Fibroblast of peridontal ligament (primary cell): ENCODE results near the gene SKIC3.

Source experiments
- DNase-seq: peaks from one replicate; pipeline ENCODE4 v3.0.0-alpha.2; 2010; ENCODE audit errors: extremely low read depth

The SKIC3 gene

DNA sequence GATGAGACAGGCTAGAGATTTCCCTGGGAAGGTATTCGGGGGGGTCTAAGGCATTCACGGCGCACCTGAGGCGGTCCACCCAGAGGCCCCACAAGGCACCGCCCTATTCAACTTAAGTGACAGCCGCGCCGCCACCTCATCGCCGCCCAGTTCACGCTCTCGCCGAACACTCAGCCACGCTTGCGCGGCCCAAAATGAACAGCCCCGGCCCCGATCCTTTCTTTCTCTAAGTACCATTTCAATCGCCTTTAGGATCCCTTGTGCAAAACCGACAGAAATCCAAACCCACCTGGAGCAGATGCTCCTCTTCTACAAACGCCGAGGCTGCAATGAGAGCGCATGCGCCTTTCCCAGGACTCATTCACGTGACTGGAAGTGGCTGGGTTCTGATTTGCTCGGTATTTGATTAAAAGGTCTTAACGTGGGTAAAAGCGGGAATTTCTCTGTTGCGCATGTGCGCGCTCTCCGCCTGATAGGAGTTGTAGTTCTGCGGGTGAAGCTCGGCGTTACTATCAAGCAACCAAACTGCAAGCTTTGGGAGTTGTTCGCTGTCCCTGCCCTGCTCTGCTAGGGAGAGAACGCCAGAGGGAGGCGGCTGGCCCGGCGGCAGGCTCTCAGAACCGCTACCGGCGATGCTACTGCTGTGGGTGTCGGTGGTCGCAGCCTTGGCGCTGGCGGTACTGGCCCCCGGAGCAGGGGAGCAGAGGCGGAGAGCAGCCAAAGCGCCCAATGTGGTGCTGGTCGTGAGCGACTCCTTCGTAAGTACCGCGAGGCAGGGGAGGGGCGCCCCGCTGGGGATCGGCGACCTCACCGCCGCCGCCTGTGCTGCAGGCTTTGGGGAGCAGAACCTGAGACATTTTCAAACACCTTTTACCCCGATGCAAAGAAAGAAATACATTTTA, at the start of gene SKIC3, which contains the start of gene ARSK:
SKIC3 (minus strand) TSS at position 331 of the 902 bp plus-strand sequence. CDS start 7,827 bp downstream, outside the sequence.
ARSK (plus strand) TSS at position 455 of the 902 bp plus-strand sequence; CDS start at position 633, 178 bp downstream.
- peak; percentile 100 for DNase-seq

DNA sequence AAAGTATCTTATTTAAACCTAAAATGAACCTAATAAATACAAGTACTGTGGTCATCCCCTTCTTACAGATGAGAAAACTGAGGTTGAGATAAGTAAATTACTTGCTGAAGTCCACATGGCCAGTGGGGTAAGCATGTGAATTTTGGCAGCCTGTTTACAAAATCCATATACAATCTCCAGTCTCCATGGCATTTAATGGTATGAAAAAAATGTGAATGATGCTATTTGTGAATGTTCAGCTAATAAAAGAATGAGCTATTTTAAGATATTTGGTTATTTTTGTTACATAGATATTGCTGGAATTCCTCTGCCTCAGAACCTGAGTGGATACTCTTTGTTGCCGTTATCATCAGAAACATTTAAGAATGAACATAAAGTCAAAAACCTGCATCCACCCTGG, 45.8 kb upstream of the SKIC3 start:
- peak; percentile 47 for DNase-seq

DNA sequence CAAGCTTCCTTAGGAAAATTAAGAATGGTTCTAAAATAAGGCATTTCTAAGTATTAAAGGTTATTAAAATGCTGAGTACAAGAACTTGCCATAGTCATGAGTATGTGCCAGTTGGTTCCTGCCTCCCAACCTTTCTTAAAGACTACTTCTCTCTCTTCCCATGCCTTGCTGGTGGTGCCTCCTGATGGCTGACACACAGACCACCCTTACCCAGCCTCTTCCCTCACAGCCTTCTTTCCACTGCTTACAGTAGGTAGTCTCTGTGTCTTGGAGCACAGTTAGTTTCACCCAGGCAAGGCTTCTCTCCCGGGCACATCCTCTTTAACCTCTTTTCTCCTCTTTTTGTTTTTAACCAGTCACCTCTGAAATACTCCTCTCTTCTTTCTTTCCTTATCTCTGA, 44.5 kb upstream of the SKIC3 start:
- DNase-seq = no peak

DNA sequence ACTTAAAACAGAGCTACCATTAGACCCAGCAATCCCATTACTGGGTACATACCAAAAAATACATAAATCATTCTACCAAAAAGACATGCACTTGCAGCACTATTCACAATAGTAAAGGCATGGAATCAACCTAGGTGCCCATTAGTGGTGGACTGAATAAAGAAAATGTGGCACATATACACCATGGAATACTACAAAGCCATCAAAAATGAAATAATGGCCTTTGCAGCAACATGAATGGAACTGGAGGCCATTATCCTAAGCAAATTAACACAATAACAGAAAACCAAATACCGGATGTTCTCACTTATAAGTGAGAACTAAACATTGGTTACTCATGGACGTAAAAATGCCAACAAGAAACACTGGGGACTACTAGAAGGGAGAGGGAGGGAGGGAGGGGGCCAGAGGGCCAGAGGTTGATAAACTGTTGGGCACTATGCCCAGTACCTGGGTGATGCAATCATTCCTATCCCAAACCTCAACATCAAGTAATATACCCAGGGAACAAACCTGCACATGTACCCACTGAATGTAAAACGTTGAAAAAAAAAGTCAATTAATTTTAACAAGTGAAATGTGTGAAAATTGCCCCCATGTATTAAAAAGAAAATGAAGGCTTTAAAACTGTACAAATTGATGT, 40.6 kb upstream of the SKIC3 start:
- DNase-seq = no peak

DNA sequence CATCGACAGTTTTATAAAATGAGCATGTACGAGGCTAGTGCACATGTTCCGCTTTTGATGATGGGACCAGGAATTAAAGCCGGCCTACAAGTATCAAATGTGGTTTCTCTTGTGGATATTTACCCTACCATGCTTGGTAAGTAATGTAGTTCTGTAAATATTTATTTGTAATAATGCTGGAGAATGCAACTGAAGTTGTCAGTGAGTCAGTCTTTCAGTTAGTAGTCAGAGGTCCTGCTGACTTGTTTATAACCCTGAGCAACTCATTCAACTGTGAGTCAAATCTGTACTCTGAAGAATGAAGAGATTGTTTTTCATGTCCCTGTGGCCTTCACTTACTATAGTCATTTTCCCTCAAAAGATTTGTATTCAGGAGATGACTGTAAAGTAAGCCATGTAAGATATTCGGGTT, 36.7 kb upstream of the SKIC3 start:
- DNase-seq = peak; percentile 67

DNA sequence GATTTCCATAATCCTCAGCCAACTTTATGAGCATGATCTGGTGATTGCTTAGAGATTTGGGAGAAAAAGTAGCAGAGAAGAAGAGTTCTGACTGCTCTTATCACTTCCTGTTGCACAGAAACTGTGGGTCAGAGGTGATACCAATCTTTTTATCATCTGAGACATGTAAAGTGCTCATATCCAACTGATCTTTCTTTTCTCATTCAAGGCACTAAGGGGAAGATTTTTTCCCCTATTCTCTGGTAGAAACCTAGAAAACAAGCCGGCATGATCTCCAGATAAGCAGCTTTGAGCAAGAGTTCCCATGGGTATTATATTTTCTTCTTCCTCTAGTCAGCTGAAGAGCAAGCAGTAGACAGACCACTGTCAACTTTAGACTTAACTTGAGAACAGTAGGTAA, 36.1 kb upstream of the SKIC3 start:
- DNase-seq = no peak

DNA sequence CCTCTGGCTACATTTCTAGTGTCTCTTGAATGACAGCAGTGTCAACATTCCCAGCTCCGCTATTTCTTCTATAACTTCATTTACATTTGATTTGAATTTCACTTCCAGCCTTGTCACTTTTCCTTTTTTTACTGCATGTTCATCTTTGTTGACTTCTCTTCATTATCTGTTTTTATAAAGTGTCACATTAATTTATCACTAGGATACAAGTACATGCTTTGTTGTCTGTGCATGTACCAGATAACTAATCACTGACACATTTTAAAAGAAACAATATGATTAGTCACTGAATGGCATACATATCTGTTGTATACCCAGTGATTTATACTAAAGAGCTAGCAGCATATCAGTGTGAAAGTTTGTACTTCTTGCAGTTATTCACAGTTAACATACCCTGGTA, 29.2 kb upstream of the SKIC3 start:
- no peak for DNase-seq

DNA sequence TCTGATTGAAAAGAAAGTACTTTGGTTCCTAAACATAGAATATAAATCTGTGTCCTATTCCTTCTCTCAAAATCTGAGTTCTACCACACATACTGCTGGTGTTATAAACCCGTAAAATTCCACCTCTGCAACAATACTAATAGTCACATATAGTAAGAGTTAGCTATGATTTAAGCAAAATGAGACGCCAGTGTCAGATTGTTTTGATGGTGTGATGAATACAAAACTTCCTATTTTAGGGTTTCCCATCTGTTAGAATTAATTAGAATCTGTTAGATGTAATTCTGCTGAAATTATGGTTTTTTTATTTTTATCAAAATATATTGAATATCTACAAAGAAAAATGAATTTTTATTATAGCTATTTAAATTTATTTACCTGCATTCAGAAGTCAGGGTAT, 26.8 kb upstream of the SKIC3 start:
- no peak for DNase-seq

DNA sequence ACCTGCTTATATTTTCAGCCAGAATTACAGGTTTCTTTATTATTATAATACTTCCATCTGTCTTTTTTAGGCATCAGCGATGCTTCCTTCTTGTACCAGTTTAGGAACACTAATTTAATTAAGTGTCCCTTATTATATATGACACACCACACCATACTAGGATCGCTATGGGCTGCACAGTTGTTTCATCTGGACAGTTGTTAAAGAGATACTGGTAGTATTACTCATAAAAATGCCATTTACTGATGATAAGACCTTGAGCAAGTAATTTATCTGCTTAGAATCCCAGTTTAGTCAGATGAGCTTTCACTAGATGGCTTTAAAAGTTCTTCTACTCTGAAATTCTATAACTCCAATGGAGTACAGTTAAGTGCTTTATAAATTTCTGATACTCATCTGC, 17.2 kb upstream of the SKIC3 start:
- DNase-seq = no peak

DNA sequence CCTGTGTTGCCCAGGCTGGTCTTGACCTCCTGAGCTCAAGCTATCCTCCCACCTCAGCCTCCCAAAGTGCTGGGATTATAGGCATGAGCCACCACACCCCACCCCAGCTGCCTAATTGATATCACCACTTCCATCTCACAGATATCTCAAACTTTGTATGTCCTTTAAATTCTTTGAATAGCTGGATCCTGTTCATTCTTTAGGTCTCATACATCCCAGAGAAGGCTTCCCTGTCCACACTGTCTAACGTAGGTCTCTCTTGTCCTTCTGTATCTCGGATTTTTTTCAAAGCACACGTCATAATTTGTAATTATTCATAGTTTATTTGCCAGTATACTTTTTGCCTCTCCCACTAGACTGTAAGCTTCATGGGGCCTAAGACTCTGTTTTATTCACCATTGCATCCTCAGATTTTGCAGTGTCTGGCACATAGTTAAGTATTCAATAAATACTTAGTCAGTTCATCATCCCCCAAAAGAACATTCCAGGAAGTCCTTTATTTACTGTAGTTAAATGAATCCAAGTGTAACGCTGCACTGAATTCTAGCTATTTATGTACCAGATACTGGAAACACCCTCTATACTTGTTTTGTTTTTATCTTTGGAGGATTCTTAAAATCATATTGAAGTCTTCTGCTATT, 10.6 kb upstream of the SKIC3 start:
- peak; percentile 68 for DNase-seq

DNA sequence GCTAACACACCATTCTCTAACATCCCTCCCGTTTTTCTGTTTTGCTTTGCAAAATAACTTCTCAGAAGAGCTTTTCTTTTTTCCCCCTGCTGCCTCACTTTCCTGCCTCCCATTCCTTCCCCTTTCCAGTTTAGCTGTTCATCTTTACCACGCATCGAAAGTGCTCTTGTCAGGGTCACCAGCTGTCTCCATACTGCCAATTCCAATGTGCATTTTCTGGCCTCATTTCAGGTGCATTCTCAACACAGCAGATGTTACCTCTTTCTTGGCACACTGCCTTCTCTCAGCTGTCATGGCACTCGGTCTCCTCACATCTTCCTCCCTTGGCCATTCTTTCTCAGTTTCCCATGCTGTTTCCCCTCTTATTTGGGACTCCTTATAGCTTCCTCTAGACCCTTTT, 9.7 kb upstream of the SKIC3 start:
- no peak for DNase-seq

DNA sequence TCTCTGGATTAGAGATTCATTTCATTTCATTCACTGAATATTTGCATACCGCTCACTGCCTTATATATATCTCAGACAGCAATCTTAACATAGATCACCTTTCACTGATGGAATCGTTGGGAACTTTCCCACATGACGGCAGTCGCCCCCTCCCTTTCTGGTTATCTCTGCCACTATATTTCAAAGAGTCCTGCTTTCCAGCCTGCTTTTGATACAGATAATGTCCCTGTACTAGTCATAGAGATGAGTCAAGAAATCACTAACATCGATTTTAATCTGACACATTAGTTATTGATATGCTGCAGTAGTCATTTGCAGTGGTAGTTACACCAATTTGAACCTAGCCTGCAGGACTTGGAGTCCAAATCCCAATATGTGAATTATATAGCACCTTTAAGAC, 8.6 kb upstream of the SKIC3 start:
- no peak for DNase-seq

DNA sequence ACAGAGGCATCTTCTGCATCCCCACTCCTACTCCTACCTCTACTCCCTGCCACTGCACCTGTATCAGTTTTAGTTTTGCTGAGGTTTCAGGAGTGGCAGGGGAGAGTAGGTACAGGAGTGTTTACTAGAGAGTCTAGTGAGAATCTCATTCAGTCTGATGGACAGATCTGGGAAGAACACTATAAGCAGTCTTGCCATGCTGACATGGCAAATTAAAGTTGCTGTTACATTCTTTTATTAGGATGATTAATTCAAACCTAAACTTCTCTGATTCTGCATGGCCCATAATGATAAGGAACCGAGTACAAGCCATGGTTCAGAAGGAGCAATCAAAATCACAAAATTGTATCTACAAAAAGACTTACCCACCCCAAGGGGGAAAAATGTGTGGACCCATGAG, 7.5 kb upstream of the SKIC3 start:
- no peak for DNase-seq

DNA sequence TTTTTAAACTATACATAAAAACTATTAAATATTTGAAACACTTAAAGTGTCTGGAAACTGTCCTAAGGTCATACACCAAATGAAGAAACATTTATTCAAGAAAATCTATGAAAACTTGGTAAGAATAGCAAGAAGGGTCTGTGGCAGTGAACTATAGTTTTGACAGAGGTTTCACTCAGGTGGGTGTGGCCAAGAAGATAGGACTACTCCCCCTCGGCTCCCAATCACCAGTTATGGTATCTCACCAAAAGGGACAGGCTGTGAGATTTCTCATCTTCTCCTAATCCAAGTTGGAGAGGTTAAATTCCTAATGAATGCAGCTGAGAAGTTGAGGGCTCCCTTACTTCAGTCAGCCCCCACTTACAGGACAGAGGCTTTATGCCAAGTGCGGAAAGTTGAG, 3.1 kb upstream of the SKIC3 start:
- DNase-seq = no peak

DNA sequence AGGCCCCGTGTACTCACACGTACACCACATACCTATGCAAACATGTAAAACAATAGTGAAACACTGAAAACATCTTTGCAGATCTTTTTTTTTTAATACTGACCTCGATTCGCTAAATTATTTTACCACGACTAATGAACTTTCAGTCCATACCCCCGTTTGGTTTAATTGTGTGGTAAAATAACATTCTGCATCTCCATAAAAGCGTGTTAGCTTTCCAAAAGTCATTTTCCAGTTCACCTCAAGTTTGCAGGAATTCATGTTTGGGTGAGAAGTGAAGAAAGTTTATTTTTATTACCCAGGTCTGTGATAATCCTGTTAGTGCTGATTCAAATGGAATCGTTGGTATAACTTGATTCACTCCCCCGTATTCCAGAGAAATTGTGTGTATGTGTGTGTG, 776 bp upstream of the SKIC3 start:
- DNase-seq = peak; percentile 22

DNA sequence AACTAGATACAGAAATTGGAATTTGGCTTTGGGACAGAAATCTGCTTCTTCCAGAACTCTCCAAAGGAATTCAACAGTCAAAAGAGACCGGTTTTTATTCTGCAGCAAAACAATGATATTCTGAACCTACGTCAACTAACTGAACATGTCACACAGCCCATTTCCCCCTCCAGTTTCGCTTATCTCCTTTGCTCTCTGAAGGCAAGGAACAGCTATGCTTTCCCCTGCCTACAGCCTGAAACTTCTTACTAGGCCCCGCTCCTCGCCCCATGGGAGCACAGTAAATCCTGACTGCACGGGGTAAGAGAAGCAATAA, 488 bp downstream of the SKIC3 start:
- no peak for DNase-seq

DNA sequence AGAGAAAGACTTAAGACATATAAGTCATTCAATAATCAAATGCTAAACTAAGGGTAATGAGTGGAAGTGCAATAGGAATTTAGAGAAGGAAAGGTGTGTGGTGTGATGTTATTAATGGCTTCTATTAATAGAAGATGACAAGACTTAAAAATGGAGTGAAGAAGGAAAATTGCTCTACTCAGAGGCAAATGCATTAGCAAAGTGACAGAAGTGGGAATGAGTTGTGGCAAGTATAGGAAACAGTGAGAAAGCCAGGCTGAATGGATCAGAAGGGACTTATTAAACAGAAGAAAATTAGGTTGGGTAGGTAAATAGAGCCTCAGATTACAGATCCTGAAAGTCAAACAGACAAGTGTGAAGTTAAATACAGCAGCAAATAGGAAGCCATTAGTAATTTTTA, 5.7 kb downstream of the SKIC3 start:
- no peak for DNase-seq

DNA sequence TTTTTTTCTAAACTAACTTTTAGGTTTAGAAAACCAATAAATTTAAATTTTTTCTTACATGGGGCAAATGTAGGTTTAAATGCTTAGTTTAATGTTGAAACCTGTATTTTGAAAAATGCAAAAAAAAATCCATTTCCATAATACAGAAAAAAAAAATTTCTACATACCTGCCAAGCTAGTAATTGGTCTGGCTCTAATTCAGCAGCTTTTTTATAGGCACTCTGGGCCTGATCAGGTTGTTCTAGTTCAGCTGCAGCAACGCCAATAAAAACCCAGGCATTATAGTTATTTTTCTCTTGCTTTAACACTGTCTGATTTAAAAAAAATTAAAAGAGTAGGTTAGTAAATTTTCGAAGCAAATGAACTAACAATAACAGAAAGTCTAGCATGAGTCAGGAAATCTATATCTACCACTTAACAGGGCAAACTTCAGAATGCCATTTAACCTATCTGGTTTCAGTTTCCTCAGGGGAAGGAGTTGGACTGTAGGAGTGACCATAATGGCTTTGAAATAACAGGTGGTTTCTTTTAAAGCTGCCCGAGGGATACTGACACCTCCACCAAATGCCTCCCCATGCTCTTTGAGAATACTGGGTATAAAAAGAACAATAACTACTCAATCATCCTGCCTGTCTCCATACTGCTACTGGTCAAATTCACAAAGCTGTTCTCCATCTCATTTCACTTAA, 11.6 kb downstream of the SKIC3 start:
- peak; percentile 41 for DNase-seq

DNA sequence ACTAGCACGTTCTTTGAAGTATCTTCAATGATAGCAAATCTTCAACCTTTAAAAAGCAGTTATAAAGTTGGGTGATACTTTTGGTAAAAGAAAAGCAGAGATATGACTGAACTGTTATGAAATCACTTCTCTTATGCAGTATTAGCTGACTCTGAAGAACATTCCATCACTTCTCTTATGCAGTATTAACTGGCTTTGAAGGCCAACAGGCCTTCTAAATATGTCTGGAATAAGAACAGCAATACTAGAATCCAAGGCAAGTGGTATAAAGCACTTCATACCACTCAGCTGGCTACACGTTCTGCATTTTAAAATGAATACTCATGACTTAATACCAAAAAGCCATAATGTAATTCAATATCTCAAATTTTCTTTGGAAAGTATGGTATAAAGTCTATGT, 17.3 kb downstream of the SKIC3 start:
- DNase-seq = peak; percentile 9

DNA sequence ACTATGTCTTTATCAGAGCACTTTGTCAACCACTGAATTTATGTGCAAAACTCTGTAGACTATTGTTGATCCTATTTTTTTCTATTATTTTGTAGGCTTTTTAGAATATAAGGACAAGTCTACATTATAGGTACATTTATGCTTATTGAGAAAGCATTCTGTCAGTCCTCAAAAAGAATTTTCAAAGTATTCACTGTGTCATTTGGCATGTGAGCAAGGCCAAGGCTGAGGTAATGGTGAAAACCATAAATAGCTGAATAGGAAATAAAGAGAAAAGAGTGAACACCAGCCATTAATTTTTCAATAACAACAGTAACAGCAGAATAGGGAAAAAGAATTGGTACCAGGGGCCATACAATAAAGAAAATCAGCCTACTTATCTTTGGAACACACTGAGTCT, 21.0 kb downstream of the SKIC3 start:
- DNase-seq = peak; percentile 18

DNA sequence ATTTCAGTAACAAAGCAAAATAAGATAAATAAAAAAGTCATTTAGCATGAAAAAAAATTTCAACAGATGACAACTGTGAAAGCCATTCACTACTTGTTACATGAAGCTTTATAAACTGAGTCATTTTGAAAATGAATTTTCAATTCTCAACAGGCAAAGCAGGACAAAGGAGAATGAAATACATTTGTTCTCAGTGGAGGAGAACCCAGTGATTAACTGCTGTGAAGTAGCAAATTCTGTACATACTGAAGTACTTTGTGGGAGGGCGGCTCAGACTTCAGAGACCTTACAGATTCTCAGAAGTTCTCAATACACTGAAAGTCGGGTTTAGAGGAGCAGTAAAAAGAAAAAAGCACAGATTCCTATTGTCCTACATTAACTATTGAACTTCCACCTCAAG, 21.7 kb downstream of the SKIC3 start:
- DNase-seq = peak; percentile 22

DNA sequence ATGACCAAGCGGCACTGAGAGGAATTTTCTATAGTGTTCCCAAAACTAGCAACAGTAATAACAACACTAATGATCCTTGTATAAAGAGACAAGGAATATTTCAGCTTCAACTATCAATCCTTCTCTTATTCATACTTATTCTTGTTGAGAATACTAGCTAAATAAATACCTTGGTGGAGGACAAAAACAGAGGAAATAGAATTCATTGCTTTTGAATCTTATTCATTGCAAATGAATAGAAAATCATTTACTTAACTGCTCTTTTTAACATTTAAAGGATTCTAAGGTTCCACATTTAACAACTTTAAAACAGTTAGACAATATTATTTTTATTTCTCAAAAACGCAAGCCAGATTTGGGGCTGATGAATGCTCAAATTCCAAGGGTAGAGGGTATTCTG, 22.4 kb downstream of the SKIC3 start:
- DNase-seq = no peak
